Fibroblast of peridontal ligament (primary cell): ENCODE data around the gene XYLT1.
"Not testable (repeated sequence)": the region's sequence is repeated elsewhere in the genome, so short reads cannot be mapped to it uniquely, and the experiment has no call there.

Experiments used
- DNase-seq: peaks from one replicate; pipeline ENCODE4 v3.0.0-alpha.2; 2010; ENCODE audit errors: extremely low read depth

XYLT1 gene

DNA sequence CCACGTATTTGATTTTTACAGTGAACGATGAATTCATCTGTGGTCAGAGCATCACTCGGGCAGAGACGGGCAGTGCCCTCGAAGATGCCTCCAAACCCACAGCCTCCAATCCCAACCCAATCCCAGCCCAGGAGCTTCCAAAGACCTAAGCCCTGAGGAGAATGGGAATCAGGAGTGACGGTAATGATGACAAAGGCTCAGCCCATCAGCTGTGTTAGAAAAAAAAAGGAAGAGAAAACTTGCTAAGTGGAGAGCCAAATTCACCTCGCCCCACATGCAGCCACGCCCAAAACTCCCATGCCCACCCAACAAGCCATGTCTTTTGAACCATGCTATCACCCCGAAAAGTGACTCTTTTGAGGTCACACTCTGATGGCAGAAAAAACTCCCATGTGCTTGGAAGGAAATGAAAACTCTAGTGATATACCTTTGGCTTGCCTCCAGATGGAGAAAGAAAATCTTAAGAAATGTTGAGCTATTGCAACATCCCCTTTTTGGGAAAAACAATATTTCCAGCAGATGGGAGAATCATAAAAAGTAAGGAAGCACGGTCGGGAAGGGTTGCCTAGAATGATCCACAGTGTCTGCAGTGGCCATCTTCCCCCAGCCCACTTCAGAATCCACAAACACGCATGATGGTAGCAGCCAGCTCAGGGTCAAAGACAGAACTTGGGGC, 37.7 kb downstream of the XYLT1 start:
- DNase-seq: peak; percentile 77

DNA sequence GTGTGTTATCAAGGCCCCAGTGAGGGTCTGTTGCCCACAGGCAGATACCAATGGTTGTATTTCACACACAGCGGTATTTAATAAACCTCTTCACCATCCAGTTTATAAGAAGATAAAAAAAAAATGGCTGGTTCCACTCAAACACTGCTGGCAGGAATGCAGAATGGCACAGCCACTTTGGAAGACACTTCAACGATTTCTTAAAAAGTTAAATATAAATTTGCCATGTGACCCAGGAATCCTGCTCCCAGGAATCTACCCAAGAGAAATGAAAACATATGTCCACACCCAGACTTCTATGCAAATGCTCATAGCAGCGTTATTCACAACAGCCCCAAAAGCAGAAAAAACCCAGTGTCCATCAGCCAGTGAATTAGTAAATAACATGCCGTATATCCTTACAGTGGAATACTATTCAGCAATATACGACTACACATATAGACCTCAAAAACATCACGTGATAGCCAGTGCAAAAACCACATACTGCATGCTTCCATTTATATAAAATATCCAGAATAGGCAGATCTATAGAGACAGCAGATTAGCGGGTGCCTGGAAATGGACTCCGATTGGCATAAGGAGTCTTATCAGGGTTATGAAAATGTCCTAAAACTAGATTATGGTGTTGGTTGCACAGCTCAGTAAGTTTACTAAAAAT, 38.7 kb downstream of the XYLT1 start:
- DNase-seq: no peak

DNA sequence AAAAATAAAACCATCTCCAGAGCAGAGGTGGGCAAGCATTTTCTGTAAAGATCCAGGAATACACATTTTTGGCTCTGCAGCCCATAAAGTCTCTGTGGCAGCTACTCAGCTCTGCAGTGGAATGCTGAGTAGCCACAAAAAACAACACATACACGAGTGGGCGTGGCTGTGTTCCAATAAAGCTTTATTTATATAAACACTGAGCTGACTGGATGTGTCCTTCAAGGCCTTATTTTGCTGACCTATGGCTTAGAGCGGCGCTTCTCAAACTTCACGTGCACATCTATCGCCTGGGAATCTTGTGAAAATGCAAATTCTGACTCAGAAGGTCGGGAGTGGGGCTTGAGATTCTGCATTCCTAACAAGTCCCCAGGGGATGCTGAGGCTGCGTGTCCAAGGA, 39.7 kb downstream of the XYLT1 start:
- DNase-seq: peak; percentile 22

DNA sequence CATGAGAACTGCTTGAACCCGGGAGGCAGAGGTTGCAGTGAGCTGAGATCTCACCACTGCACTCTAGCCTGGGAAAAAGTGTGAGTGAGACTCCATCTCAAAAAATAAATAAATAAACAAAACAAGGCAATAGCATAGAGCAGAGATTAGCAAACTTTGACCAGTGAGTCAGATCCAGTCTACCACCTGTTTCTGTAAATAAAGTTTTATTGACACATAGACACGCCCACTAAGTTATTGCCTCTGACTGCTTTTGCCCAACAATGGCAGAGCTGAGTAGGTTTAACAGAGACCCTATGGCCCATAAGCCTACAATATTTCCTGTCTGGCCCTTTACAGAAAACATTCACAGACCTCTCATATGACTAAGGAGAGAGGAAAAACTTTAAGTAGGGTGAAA, 44.3 kb downstream of the XYLT1 start:
- no peak for DNase-seq

DNA sequence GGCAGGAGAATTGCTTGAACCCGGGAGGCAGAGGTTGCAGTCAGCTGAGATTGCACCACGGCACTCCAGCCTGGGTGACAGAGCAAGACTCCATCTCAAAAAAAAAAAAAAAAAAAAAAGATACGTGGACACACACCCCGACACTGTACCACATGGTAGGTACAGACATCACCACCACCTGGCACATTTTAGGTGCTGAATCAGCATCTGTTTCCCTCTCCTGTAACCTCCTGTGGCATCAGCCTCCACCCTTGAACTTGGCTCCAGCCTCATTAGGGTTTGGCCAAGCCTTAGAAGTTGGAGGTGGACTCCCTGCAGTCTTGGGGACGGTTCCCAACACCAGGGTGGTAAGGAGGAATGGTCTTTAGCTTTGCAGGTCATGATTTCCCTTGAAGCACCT, 46.0 kb downstream of the XYLT1 start:
- DNase-seq: no peak

DNA sequence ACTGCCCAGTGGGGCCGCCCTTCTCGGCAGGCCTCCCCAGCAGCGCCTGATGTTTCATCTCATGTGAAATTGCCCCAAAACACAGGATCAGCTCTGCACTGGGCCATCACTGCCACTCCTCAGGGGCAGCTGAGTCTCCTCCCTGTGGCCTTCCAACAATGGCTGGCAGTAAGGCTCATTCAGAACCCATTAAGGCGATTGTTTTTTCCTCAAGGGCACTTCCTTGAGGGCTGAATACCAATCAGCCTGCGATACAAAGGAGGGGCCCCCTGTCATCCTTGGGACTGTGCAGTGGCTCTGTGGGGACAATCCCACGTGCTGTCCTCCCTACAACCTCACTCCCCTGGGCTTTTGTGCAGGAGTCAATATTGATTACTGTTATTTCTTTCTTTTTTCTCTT, 47.5 kb downstream of the XYLT1 start:
- no peak for DNase-seq

DNA sequence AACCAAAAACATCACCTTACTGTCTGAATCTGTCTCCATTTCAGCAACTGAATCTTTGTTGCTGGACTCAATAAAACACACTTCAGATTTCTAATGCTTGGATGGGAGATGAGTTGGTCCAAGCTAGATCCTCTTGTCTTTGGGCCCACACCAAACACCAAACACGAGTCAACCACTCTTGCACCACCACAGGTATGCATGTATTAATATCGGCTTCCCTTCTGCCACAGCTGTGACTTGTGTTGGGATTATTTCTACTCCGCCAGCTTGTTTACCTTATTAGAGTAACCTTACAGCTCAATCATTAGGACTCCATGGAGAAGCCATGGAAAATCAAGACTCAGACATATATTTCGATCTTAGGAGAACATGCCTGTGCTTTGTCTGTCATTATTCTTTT, 49.9 kb downstream of the XYLT1 start:
- DNase-seq: no peak

DNA sequence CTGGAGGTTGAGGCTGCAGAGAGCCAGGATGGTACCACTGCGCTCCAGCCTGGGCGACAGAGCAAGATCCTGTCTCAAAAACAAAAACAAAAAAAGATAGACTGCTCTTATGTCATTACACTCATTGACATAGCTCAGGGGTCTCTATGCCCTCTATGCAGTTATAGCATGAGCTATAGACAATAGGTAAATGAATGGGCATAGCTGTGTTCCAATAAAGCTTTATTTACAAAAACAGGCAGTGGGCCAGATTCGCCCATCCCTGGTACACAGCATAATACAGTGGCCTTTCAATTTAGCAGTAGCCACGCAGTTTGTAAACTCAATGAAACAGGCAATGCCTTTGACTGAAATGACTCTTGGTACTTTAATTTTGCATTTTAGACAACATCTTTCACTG, 51.5 kb downstream of the XYLT1 start:
- DNase-seq: no peak

DNA sequence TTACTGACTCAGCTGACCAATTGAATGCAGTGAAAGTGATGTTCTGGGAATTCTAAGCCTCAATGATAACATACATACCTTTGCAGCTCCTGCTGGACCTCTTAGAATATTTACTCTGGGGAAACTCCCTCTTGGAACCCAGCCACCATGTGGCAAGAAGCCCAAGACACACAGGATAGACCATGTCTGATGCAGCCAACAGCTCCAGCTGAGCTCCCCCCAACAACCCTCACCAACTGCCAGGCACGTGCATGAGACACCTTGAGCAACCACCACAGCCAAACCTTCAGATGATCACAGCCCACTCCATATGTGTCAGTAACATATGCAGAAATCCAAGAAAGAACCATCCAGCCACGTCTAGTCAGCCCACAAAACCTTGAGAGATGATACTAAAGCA, 53.0 kb downstream of the XYLT1 start:
- DNase-seq: no peak

DNA sequence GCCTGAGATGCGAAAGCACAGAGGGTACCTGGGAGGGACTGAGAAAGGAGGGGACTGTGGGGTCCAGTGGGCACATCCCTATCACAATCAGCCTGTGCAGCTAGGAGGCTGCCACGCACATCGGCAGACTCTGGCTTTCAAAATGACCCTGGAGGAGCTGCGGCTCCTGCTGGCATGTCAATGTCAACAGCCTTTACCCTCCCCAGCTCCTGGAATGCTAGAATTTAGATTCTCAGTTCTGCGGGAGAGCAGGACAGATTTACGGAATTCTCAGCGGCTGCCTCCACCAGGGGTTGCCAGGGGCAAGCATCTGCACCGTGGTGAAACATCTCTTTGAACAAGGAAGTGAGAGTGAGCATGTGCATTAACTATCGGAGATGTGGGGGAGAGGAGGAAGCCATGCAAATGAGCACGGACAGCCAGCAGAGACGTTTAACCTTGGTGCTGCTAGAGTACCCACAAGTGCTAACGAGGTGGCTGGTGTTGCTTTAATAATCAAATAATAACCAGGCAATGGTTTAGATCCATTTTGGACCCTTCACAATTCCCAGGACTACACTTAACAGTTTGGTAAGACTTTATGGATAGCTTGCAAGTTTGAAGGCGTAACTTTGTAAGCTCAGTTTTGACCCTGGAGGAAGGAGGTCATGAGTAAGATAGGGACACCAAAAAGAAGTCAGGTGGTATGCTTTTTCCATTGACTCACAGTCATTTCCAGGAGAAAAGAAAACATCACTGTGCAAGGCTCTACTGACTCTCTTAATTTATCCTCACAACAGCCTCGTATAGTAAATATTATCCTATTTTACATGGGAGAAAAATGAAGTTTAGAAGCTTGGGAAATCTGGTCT, 54.1 kb downstream of the XYLT1 start:
- peak; percentile 69 for DNase-seq

DNA sequence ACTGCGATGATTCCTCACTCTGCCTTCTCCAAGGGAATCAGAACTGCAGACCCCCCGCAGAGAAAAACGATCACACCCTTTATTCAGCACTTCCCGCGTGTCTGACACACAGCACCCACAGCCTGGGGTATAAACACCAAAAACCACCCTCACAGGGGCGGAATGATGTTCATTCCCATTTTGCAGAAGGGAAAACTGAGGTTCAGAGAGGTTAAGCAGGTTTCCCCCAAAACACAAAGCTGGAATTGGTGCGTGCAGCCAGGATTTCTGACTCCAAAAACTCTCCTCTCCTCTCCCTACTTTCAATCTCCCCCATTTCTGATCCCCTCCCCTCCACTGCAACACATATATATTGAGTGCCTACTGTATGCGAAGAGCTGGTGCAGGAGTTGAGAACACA, 55.8 kb downstream of the XYLT1 start:
- no peak for DNase-seq

DNA sequence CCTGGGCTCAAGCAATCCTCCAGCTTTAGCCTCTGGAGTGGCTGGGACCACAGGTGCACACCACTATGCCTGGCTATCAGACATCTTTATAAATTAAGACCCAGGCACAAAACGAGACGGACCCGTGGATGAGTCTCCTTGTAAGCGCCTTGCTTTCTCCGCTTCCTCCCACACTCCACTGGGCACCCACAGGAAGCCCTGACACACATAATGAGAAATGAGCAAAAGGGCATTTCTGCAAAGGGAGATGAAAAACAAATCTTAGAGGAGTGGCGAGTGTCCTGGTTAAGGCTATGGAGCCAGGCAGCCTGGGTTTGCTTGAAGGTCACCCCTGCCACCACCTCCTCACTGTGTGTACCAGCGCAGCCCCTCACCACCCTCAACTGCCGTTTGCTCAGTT, 56.3 kb downstream of the XYLT1 start:
- no peak for DNase-seq

DNA sequence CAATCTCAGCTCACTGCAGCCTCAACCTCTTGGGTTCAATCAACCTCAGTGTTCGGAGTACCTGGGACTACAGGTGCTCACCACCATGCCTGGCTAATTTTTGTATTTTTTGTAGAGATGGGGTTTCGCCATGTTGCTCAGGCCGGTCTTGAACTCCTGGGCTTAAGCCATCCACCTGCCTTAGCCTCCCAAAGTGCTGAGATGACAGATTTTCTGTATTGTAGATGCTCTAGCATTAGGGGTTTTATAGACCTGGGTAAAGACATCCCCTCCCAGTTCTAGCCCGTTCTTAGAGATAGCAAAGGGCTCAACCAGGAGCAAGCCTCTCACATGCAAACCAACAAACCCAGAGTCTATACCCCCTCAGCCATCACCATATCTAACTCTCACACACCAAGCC, 57.3 kb downstream of the XYLT1 start:
- no peak for DNase-seq

DNA sequence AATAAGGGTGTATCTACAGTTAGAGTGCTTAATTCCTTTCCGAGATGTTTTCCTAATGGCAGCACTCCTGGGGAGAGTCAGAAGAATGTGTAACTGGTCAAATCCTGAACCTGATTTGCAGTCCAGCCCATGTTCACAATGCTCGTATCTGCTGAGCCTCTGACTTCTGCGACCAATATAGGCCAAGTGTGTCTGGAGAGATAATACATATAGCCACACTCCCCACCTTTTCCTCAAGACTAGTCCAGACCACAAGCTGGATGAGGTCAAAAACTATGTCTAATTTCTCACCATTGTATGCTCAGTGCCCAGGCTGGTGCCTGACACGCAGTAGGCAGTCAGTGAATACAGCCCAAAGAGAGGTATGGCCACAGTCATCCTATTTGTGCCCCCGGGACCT, 58.0 kb downstream of the XYLT1 start:
- DNase-seq: no peak

DNA sequence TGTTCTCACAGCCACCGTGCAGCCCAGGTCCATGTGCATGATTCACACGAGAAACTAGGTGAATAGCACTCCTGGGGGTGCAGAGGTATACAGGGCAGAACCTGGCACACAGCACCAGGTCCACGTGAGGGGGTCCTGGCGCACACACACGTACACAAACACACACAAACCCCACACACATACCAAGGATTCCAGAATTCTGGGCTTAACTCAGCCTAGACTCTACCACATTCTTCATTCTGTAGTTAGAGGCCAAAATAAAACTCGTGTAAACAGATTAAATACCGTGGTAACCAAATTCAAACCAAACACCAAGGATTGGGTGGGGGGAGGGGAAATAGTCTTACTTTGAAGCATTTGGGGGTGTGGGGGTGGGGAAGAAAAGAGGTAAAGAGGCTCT, 58.5 kb downstream of the XYLT1 start:
- DNase-seq: peak; percentile 70

DNA sequence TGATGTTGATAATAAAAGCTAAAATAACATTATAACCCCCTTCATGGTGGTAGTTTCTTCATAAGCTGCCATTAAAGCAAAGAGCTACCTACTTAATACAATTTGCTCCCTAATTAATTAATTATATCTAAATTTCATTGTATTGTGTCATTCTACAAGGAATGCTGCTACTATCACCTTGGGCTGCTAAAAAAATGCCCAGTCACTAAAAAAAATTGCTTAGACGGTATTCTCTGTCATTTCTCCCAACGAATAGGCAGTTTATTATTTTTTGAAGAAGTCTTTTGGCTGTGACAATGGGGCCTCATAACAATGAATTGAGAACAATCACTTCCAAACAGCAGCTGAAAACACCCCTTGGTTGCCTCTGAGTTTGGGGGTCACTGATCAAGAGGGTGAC, 59.5 kb downstream of the XYLT1 start:
- no peak for DNase-seq

DNA sequence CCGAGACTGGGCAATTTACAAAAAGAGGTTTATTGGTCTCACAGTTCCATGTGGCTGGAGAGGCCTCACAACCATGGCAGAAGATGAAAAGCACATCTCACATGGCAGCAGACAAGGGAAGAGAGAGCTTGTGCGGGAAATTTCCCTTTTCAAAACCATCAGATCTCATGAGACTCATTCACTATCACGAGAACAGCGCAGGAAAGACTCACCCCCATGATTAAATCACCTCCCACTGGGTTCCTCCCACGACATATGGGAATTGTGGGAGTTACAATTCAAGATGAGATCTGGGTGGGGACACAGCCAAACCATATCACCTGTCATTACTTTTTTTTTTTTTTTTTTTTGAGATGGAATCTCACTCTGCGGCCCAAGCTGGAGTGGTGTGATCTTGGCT, 60.4 kb downstream of the XYLT1 start:
- DNase-seq: not testable (repeated sequence)

DNA sequence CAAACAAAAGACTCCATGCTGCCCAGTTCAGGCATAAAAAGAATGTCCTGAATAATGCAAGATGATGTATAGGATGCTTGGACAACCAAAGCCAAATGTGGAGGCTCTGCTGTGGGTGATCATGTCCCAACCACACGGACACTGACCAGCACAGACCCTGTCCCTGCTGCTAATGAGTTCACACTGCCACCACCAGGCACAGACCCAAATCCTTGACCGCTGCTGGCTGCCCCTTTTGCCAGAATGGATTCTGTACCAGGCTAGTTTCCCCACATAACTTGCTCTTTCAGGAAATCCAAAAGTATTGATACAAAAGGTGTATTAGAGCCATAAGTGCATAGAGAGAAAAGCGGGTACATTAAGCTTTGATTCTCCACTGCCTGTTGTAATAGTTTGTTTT, 60.9 kb downstream of the XYLT1 start:
- DNase-seq: no peak

DNA sequence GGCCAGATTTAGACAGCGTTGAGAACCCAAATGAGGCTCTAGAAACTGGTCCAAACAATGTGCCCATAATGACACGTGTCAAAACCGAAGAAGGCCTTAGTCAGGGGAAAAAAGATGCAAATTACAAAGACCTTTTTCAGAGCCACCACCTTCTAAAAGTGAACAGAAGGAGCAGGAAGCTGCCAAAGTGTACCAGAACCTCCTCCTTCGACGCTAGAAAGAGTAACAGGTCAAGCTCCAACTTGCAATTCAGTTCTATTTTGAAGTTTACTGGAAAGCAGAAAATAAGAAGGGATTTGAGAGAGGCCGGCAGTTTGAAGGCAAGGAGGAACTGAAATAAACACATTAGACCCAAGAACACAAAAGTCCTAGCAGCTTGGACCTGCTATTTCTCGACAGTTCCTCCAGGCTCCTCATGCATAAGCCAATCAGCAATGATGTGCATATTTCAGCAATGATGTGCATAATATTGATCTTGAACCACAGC, 61.8 kb downstream of the XYLT1 start:
- no peak for DNase-seq

DNA sequence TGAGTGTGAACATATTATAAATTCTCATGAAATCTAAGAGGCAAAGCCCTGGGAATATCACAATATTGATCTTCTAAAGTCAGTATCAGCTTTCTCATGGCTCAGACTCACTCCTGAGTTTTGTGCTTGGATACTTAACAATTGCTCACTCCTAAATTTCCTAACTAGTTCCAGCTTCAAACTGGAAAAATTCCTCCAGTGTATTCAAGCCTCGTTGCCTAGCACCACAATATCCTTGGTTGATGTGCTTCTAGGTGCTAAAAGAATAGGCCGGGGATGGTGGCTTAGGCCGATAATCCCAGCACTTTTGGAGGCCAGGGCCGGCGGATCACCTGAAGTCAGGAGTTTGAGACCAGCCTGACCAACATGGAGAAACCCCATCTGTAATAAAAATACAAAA, 62.5 kb downstream of the XYLT1 start:
- DNase-seq: peak; percentile 26

DNA sequence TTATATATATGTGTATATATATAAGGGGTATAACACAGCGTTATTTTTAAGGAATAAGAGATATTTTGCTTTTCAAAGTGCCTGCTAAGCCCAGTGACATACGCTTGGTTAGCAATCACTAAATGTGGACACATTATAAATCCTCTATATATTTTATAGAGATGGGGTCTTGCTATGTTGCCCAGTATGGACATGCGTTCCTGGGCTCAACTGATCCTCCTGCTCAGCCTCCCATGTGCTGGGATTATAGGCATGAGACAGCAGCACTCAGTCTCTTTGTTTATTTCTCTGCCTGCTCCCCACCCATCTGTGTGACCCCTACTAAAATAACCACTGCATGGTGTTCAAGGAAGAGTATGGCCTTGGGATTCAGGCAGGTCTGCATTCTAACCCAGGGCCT, 63.4 kb downstream of the XYLT1 start:
- DNase-seq: no peak

DNA sequence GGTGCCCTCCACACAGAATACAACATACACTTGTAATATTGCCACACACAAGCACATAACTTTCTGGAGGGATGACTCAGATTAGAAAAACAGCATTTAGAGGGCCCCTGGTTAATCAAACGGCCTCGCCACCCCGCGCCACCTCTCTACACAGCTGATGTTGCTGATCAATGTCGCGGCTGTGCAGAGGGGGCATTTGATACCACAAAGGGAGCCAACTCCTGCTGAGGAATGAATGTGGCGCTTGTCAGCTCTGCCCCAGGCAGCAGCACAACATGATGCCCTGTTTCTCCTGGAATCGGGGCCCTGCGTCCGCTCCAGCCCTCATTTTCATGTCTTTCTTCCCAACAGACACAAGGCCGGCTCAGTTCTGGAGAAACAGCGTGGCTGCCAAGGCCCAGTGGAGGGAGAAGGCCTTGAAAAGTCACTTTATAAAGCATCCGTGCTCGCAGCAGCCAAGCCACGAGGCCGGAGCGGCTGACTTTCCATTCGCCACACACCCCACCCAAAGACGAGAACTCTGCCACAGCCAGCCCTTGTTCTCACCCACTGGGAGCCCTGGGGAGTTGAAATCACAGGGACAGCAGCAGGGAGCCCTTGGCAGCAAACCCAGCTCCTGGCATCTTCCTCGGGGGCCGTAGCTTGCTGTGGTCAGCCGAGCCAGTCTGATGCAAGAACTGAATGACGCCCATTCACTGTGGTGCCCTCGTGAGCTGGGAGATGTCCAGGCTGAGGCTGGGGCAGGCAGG, 65.6 kb downstream of the XYLT1 start:
- DNase-seq: peak; percentile 87
